NCI-H2081 (cell line): Measurements from ENCODE around the gene IGFALS.

Experiments used
- DNase-seq, 2 experiments: peaks; one replicate each; lab custom pipeline; 2025; lab: John Stamatoyannopoulos, UW

The IGFALS gene

DNA sequence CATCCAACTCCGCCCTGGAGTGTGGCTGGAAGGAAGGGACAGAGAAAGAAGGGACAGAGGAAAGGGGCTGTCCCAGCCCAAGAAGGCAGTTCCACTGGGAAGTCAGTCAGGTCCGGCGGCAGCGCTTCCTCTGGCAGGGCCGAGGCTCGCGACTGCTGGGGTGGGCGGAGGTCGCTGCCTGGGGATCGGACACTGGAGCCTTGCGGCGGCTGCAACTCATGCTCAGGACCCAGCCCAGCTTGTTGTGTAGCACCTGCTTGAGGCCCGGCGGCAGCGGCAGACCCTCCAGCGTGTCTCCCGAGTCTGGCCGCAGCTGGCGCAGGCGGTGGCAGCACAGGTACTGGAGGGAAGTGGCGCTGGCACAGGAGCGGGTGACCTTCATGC lies 16.5 kb downstream of the IGFALS start:
- no peak for DNase-seq

DNA sequence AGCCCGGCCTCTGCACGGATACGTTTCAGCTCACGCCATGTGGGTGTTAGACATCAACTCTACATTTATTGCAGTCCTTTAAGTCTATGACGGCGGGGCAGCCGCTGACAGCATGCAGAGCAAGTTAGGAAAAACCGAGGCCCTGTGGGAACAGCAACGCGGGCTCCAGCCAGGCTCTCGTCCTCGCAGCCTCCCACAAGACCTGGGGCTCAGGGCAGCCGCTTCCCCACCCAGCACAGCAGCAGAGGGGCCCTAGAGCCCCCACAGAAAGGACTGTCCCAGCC lies 16.9 kb downstream of the IGFALS start:
- no peak for DNase-seq

DNA sequence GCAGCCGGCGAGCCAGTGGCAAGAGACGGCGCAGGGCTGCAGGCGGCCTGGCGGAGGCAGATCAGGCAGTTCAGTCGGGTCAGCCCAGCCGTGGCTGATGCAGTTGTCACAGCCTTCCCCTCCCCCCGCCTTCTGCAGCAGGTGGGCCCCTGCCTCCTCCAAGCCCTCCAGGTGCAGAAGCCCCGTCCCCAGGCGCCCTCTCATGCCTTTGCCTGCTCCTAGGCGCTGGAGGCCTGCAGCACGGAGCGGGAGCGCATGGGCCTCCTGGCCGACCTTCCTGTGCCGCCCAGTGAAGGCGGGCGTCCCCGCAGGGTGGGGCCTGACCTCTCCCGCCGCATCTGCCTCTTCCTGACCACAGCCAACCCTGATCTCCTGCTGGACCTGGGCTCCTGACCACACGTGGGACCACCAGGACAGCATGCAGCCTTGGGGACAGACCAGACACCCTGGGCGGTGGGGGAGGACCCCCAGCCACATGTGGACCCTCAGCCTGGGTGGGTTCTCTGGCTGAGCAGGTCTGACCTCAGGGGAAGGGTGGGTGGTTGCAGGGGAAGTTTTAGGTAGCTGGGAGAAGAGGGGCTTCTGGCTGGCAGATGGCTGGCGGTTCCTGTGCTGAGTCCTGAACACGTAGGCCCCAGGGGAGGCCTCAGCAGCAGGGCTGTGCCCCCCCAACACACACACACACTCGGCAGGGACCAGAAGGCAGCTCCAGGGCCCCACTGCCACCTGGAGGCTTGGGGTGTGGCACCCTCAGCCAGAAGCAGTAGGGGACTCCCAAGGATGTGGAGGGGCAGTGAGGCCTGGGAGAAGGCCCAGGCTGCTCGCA lies 17.4 kb downstream of the IGFALS start:
- DNase-seq, result no peak

DNA sequence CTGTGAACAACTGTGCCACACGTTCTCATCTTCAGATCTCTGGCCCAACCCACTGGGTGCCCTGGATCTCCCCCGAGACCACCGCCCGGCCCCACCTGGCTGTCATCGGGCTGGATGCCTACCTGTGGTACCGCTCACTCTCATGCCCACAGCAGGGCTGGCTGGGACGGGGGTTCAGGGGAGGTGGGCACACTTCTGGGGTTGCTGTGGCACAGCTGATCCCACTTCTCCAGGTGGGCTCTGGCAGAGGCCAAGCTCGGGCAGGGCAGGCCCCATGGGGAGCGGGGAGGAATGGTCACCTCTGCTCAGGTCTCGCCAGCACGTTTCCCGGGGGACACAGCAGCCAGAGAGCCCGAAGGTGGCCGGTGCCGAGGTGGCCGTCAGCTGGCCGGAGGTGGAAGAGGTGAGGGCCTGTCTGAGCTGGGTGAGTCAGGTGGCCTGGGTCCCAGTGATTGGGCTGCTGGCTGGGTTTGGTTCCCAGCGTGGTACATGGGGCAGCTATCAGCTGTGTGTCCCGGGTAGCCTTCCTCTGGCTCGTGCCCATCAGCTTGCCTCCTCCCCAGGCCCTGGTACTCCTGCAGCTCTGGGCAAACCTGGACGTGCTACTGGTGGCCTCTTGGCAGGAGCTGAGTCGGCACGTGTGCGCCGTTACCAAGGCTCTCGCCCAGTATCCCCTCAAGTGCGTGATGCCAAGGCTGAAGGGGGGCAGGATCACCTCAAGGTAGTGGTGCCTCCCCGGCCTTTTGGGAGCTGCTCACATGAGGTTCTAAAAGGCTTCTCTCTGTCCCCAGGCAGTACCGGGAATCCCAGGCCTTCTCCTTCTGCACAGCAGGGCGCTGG lies 18.3 kb downstream of the IGFALS start:
- no peak for DNase-seq

DNA sequence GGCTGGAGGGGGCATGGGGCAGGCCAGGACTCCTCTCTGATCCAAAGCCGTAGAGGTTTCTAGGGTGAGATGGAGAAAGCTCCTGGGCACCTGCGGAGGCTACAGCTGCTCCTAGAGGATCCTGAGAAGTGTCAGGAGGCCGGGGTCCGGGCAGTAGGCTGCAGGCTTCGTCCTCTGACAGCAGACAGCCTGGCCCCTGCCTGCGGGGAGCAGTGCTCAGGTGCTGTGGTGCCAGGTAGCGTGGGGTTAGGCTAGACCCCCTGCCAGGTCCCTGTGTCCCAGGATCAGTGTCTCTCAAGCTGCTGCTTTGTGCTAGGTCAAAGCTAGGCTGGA lies 19.1 kb downstream of the IGFALS start:
- DNase-seq, result no peak

DNA sequence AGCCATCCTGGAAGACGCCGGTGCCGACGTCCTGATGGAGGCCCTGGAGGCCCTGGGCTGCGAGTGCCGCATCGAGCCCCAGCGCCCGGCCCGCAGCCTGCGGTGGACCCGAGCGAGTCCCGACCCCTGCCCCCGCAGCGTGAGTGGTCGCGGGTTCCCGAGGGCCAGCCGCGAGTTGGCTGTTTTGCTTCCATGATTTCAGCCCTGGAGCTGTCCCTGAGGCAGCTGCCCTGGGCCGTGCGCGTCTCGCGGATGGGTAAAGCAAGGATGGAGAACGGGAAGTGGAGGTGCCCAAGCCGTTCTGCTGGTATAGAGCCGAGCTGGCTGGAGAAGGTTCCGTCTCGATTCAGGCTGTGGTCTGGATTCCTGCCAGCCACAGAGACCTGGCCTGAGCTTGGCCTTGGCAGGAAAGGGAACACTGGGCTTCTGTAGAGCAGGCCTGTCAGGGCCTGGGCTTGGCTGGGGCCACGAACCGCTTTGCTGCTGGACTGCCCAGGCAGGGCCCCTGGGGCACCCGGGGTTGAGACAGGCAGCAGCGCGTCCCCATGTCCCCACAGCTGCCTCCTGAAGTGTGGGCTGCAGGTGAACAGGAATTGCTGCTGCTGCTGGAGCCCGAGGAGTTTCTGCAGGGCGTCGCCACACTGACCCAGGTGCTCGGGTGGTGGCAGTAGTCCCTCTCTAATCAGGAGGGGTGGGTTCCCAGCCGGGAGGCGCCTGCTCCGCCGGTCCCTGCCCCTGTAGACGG lies 19.6 kb downstream of the IGFALS start:
- no peak for DNase-seq

DNA sequence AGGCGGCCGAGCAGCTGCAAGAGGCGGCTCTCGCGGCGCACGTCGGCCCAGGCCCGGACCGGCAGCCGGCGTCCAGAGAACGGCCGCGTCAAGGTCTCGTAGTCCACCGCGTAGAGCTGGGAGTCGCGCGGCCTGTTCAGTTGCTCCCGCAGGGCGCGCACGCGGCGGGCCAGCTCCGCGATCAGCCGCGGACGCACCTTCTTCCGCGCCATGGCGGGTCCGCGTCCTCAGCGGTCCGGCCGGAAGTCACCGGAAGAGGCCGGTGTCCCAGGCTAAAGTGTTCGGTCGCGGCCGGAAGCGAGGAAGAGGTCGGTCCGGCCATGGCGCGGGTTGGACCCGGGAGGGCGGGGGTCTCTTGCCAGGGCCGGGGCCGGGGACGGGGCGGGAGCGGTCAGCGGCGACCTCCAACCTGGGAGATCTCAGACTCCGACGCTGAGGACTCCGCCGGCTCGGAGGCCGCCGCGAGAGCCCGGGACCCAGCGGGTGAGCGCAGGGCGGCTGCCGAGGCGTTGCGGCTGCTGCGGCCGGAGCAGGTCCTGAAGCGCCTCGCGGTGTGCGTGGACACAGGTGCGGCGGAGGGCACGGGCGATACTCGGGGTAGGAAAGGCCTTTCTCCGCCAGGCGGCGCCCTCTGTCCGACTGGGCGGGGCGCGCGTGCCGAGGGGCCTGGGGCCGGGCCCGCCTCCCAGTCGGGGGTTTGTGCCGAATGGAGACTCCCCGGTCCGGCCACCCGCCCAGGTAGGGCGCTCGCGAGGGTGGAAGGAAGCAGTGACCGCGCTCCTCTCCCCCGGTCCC lies 20.4 kb downstream of the IGFALS start, which contains the start of gene MRPS34:
Gene MRPS34 (minus strand): TSS at position 227 of the 795 bp plus-strand sequence. CDS start 15 bp downstream, at position 212.
- peak; percentile 72 to 83 for DNase-seq

DNA sequence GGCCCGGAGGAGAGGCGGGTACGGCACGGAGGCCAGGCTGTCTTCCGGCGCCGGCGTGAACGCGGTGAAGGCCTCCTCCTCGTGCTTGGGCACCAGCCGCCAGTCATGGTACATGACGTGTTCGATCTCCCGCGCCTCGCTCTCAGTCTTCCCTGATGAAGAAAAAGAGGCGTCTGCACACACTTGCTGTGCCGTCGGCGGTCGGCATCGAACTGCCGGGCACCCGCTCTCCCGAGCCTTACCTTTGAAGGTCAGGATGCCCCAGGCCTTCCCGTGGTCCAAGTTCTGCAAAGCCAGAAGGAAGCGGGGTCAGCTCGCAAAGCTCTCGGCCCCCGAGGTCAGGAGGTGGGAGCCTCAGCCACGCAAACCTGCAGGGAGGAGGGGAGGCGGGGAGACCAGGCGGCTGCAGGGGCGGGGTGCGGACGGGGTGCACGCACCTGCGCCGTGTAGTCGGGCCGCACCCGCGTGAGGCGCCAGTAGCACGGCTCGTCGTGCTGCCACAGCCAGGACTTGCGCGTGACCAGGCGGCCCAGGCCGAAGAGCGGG lies 21.1 kb downstream of the IGFALS start, which contains the start of gene EME2:
Gene EME2 (plus strand): TSS at position 449 of the 546 bp plus-strand sequence. CDS start 418 bp downstream, outside the sequence.
- no peak for DNase-seq

DNA sequence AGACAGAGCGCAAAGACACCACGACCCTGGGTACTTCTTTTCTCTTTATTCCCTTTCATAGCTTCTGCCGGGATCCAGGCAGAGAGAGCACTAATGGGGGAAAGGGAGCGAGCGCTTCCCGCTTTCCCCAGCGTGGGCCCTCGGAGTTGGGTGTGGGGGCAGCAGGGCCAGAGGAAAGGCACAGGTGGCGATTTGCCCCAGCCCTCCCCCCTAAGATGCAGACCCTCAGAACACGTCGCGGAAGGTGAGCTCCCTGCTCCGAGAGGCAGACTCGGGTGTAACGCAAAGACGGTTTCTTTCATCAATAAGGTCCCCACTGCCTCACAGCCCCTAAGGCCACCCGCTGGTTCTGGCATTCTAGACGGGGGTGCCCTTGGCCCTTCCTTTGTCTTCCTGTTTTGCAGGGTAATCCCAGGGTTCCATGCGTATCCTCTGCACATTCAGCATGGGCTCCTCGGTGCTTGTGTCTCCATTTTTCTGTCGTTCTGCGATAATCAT lies 21.6 kb downstream of the IGFALS start:
- DNase-seq, result peak in 1 of 2 experiments; percentile 21

DNA sequence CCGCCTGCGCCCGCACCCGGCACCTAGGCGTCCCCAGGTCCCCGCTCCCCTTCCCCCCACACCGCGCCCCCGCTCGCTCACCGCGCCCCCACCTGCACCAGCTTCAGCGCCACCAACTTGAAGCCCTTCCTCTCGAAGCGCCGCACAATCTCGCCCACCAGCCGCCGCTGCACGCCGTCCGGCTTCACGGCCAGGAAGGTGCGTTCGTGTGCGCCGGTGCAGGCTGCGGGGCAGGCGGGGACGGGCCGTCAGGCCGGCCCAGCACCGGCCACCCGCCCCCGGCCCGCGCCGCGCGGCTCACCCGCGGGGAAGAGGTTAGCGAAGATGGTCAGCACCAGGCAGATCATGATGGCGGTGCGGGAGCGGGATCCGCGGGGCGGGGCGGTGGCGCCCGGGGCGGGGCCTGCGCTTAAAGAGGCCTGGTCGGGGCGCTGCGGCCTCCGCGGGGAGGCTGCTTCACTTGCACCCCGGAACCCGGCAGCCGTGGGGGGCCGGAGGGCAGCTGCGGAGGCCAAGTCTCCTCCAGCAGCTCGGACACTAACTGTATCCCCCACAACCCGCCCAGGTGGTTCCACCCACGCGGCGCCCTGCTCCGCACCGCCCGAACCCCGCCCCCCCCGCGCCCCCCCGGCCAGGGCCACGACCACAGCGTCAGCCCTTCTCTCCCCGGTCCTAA lies 22.2 kb downstream of the IGFALS start, which contains the start of gene NME3:
Gene NME3 (minus strand): TSS at position 356 of the 676 bp plus-strand sequence. CDS start 9 bp downstream, at position 347.
- peak; percentile 39 to 58 for DNase-seq

DNA sequence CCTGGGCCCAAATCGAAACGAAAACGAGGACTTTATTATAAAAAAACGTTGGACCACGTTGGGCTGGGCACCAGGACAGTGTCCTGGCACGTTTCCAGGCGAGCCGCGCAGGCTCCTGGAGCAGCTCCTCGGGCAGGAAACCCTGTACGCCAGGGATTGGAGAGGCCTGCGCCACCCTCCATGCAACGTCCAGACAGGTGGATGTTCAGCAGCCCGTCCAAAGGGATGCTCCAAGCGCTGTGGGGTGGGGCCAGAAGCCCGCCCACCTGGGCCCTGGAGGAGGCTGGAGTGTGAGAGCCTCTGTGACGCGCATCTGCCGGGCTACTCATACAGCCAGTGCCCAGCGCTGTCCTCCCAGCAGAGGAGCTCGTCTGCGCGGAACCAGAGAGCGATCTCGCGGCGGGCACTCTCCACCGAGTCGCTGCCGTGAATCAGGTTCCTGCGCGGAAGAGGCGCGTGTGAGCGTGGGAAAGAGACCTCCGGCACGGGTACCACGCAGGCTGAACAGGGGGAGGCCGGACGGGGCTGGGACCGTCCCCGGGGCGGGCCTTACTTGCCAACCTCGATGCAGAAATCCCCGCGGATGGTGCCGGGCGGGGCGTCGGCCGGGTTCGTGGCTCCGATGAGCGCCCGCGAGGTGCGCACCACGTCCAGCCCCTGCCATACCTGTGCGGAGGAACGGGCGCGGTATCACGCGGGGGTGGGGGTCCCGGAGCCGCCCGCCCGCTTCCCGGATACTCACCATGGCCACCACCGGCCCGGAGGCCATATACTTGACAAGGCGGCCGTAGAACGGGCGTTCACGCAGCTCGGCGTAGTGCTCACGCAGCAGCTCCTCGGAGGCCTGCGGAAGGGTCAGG lies 22.9 kb downstream of the IGFALS start:
- DNase-seq, result peak; percentile 70 to 88

DNA sequence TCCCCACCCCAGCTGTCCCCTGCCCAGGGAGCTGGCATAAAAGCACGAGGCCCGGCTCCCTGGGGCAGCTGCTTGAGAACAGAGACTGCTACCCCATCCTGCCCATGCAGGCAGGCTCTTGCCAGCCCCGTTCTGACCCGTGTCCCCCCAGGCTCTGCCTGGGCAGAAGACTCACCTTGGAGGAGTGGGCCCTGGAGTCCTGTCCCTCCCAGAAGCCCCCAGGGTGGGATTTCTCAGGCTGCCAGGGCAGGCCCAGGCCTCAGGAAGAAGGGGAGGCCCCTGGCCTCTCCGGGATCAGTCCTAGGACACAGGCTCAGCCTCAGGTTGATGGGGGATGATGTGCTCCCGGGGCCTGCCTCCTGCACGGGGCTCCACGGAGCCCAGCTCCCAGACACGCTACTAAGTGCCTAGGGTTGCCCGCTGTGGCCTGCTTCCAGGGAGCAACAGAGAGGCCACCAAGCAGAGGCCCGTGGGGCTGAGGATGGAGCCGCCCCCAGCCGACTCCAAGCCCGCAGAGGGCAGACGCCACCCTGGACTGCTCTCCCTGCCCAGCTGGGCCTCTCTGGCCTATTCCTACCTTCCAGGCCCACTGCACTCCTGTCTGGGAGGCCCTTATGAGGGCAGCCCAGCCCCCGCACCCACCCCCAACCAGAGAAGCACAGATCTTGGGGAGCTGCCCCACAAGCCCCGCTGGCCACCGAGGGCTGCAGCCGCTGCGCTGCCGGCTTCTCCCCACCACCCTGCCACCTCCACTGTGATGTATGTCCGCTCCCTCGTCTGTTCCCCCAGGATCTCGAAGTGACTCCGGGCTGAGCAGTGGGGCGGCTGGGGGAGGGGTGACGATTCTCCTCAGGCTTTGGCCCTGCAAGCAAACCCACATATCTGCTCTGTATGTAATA lies 23.9 kb downstream of the IGFALS start:
- DNase-seq, result no peak

DNA sequence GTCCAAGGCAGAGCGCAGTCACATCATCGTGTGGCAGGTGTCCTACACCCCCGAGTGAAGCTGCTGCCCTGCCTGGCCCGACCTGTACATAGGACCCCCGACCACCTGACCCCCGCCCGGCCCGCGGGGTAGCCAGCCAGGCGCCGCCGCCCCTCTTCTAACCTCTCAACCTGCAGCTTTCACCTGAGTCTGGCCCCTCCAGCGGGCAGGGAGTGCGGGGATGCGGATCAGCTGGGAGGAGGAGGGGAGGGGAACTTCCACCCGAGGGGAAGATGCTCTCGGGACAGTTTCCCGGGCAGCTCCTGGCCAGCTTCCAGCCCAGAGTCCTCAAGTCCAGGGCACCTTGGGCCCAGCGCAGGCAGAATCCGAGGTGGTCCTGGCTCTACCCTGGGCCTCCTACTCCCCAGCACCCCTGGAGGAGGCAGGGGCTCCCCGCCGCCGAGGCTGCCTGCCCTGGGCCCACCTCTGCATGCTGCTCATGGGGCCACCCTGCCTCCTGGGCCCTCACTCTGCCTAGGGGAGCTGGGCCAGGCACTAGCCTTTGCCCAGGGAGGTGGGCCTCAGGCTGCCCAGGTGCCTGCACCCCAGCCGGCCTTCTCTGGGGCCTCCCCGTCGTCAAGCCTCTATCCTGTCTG lies 24.6 kb downstream of the IGFALS start:
- DNase-seq, result no peak

DNA sequence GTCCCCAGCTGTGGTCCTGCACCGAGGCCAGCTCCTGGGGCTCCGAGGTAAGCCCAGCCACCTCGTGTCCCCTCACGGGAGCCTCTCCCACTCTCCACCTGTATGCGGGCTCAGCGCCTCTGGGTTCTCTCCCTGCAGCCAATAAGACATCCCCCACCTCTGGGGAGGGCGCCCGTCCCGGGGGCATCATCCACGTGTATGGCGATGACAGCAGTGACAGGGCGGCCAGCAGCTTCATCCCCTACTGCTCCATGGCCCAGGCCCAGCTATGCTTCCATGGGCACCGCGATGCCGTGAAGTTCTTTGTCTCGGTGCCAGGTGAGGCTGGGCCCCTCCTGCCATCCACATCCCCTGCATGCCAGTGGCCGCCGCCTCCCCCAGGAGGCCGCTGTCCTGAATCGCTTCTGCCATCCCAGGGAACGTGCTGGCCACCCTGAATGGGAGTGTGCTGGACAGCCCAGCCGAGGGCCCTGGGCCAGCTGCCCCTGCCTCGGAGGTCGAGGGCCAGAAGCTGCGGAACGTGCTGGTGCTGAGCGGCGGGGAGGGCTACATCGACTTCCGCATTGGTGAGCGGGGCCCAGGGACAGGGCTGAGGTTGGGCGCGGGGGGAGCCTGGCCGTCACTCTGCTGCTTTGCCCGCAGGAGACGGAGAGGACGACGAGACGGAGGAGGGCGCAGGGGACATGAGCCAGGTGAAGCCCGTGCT lies 25.3 kb downstream of the IGFALS start:
- DNase-seq, result no peak

DNA sequence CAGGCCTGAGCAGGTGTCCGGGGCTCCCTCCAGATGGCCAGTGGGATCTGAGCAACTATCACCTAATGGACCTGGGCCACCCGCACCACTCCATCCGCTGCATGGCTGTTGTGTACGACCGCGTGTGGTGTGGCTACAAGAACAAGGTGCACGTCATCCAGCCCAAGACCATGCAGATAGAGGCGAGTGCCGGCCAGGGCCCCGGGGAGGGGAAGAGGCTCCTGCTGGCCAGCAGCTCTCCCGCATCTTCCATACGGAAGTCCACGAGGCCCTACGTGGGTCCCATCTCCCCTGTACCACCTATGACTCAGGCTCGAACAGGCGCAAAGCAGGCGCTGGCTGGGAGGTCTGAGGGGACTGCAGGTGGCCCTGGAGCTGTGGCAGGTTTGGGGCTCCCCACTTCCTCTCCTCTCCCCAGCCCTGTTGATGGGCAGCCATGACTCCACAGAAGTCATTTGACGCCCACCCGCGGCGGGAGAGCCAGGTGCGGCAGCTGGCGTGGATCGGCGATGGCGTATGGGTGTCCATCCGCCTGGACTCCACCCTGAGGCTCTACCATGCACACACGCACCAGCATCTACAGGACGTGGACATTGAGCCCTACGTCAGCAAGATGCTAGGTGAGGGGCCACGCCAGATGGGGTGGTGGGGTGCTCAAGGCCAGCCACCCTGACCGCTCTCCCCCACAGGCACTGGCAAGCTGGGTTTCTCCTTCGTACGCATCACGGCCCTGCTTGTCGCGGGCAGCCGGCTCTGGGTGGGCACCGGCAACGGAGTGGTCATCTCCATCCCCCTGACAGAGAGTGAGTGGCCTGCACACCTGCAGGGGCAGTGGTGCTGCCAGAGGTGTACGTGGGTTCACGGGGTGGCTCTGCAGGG lies 26.1 kb downstream of the IGFALS start:
- no peak for DNase-seq

DNA sequence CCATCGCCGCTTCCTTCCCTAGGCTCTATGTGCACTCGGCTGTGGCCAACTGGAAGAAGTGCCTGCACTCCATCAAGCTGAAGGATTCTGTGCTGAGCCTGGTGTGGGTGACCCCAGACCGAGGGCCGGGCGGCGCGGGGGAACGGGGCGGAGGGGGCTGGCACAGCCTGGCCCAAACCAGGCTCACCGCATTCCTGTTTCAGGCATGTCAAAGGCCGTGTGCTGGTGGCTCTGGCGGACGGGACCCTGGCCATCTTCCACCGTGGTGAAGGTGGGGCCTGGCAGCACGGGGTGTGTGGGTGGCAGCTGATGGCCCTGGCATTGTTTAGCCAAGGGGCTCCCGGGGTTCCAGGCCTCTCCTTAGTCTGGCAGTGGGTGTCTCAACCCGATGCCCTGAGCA lies 26.8 kb downstream of the IGFALS start:
- DNase-seq, result no peak
